ENCODE results near the gene SUN3. TPM values are rescaled to one million over a fixed set of nuclear protein-coding genes. Genes with fewer than 3 reads are reported as not detected.
A peak's percentile ranks its signal among the peaks of the same experiment; 100 is the strongest.

The SUN3 gene
- polyA plus RNA-seq, 1 of the 3 experiments (the other 2 are of a cell fraction): 0.12 TPM

- TF ChIP-seq CTCF (IDR thresholded peaks at IDR 0.05) (no peak), MXI1 (IDR thresholded peaks at IDR 0.05; ENCODE audit: low read depth, low read length) (no peak), EZH2phosphoT487 (IDR thresholded peaks at IDR 0.05; ENCODE audit: borderline replicate concordance, low read depth) (no peak), USF2 (IDR thresholded peaks at IDR 0.05; ENCODE audit: borderline replicate concordance, low read depth, low read length) (no peak), GABPA (IDR thresholded peaks at IDR 0.05; ENCODE audit: low read depth) (peak; percentile 31; the same call in 1 of the 2 replicates), RCOR1 (IDR thresholded peaks at IDR 0.05; ENCODE audit: low read length) (no peak), USF1 (IDR thresholded peaks at IDR 0.05; ENCODE audit: borderline replicate concordance, low read depth) (no peak), NFIC (IDR thresholded peaks at IDR 0.05; ENCODE audit: borderline replicate concordance) (peak; percentile 45; the same call in 1 of the 2 replicates), CHD2 (IDR thresholded peaks at IDR 0.05; ENCODE audit: low read length, partially characterized antibody) (no peak), PBX3 (IDR thresholded peaks at IDR 0.05) (peak; percentile 82), RXRA (IDR thresholded peaks at IDR 0.05; ENCODE audit: borderline replicate concordance, low read depth) (no peak)
These were observed 87.6 kb downstream of the SUN3 start (continued) for GRCh38 chr7:47941136-47941844.

GRCh38 chr7:47940088-47941013 is 88.6 kb downstream of the SUN3 start:
- WGBS (ENCODE audit: low lambda C conversion rate): 89% methylated on average over 14 of the region's 14 CpGs
- CTCF ChIA-PET: interaction anchor here (0.6 to 6.5 kb wide), 5 partner anchors 11 to 1827 kb away, joined by 3 to 39 read pairs (median 7); no protein-coding TSS in a partner anchor
- TF ChIP-seq NFIC (IDR thresholded peaks at IDR 0.05; ENCODE audit: borderline replicate concordance) (no peak), MXI1 (IDR thresholded peaks at IDR 0.05; ENCODE audit: low read depth, low read length) (no peak), EP300 (IDR thresholded peaks at IDR 0.05; ENCODE audit: borderline replicate concordance in 1 of 2, low read depth in 1 of 2, low read length in 1 of 2) (no peak), TEAD4 (IDR thresholded peaks at IDR 0.05; ENCODE audit: borderline replicate concordance, insufficient read depth) (no peak), FOSL2 (IDR thresholded peaks at IDR 0.05; ENCODE audit: borderline replicate concordance, low read depth) (peak; percentile 29; the same call in 1 of the 2 replicates), JUND (IDR thresholded peaks at IDR 0.05) (no peak), NRF1 (IDR thresholded peaks at IDR 0.05; ENCODE audit: low read depth, low read length) (no peak), MAX (IDR thresholded peaks at IDR 0.05; ENCODE audit: low read depth) (no peak), TCF12 (IDR thresholded peaks at IDR 0.05) (no peak), FOXJ3 (CRISPR knock-in tag; IDR thresholded peaks at IDR 0.05) (no peak), GABPA (IDR thresholded peaks at IDR 0.05; ENCODE audit: low read depth) (no peak), SMC3 (IDR thresholded peaks at IDR 0.05; ENCODE audit: low read depth, low read length) (no peak), IRF3 (IDR thresholded peaks at IDR 0.05; ENCODE audit: low read depth, low read length) (no peak), GATA2 (CRISPR knock-in tag; IDR thresholded peaks at IDR 0.05) (no peak)

More at GRCh38 chr7:47940088-47941013, 88.6 kb downstream of the SUN3 start:
- Histone ChIP-seq H4K20me1 (ENCODE audit: insufficient read depth) (no peaks in the 10 kb centered on the region), H3K9ac (peak overlapping the region; percentile 51), H3K4me3 (ENCODE audit: low read depth in 2 of 2, low read length in 1 of 2) (no peak overlapping the region), H3K27me3 (ENCODE audit: insufficient read depth) (no peaks in the 10 kb centered on the region), H3K4me2 (peak overlapping the region; percentile 73), H3K79me2 (ENCODE audit: insufficient read depth) (no peaks in the 10 kb centered on the region), H3K27ac (ENCODE audit: low read depth in 2 of 2, low read length in 1 of 2) (peak overlapping the region; percentile 78 to 82; a peak in 3 of 4 replicates), H3K9me2 (no peaks in the 10 kb centered on the region), H3K36me3 (replicated peaks in 1 of 2; ENCODE audit: control insufficient read depth in 1 of 2, insufficient read depth in 2 of 2, low read length in 1 of 2) (no peaks in the 10 kb centered on the region), H2AFZ (ENCODE audit: low read depth) (peak overlapping the region; percentile 71; the same call in 1 of the 2 replicates), H3K4me1 (ENCODE audit: control insufficient read depth in 1 of 2, insufficient read depth in 2 of 2, low read depth in 1 of 2, low read length in 1 of 2) (peaks cover 25 to 43% of the 10 kb centered on the region in 2 experiments), H3K9me3 (no peaks in the 10 kb centered on the region), H3F3A (replicated peaks; ENCODE audit: insufficient read depth) (peaks cover 17% of the 10 kb centered on the region)
- no peak for DNase-seq
- POLR2A ChIA-PET: no interaction called here
